ENCODE data around the gene SRPK3.

GRCh38 chrX:153832728-153833127, 51.9 kb downstream of the SRPK3 start:
- TF ChIP-seq CTCF (conservative IDR thresholded peaks at IDR 0.05; ENCODE audit: low read depth in 2 of 2), result no peak
- no peak for TF ChIP-seq EZH2 (IDR thresholded peaks at IDR 0.05; ENCODE audit: low read depth, unreplicated experiment)
- no peak for TF ChIP-seq CREB1 (CRISPR knock-in tag; IDR thresholded peaks at IDR 0.05; ENCODE audit: low read depth)
- no peak for TF ChIP-seq EZH2phosphoT487 (IDR thresholded peaks at IDR 0.05; ENCODE audit: unreplicated experiment)
- TF ChIP-seq, protein P1, sequence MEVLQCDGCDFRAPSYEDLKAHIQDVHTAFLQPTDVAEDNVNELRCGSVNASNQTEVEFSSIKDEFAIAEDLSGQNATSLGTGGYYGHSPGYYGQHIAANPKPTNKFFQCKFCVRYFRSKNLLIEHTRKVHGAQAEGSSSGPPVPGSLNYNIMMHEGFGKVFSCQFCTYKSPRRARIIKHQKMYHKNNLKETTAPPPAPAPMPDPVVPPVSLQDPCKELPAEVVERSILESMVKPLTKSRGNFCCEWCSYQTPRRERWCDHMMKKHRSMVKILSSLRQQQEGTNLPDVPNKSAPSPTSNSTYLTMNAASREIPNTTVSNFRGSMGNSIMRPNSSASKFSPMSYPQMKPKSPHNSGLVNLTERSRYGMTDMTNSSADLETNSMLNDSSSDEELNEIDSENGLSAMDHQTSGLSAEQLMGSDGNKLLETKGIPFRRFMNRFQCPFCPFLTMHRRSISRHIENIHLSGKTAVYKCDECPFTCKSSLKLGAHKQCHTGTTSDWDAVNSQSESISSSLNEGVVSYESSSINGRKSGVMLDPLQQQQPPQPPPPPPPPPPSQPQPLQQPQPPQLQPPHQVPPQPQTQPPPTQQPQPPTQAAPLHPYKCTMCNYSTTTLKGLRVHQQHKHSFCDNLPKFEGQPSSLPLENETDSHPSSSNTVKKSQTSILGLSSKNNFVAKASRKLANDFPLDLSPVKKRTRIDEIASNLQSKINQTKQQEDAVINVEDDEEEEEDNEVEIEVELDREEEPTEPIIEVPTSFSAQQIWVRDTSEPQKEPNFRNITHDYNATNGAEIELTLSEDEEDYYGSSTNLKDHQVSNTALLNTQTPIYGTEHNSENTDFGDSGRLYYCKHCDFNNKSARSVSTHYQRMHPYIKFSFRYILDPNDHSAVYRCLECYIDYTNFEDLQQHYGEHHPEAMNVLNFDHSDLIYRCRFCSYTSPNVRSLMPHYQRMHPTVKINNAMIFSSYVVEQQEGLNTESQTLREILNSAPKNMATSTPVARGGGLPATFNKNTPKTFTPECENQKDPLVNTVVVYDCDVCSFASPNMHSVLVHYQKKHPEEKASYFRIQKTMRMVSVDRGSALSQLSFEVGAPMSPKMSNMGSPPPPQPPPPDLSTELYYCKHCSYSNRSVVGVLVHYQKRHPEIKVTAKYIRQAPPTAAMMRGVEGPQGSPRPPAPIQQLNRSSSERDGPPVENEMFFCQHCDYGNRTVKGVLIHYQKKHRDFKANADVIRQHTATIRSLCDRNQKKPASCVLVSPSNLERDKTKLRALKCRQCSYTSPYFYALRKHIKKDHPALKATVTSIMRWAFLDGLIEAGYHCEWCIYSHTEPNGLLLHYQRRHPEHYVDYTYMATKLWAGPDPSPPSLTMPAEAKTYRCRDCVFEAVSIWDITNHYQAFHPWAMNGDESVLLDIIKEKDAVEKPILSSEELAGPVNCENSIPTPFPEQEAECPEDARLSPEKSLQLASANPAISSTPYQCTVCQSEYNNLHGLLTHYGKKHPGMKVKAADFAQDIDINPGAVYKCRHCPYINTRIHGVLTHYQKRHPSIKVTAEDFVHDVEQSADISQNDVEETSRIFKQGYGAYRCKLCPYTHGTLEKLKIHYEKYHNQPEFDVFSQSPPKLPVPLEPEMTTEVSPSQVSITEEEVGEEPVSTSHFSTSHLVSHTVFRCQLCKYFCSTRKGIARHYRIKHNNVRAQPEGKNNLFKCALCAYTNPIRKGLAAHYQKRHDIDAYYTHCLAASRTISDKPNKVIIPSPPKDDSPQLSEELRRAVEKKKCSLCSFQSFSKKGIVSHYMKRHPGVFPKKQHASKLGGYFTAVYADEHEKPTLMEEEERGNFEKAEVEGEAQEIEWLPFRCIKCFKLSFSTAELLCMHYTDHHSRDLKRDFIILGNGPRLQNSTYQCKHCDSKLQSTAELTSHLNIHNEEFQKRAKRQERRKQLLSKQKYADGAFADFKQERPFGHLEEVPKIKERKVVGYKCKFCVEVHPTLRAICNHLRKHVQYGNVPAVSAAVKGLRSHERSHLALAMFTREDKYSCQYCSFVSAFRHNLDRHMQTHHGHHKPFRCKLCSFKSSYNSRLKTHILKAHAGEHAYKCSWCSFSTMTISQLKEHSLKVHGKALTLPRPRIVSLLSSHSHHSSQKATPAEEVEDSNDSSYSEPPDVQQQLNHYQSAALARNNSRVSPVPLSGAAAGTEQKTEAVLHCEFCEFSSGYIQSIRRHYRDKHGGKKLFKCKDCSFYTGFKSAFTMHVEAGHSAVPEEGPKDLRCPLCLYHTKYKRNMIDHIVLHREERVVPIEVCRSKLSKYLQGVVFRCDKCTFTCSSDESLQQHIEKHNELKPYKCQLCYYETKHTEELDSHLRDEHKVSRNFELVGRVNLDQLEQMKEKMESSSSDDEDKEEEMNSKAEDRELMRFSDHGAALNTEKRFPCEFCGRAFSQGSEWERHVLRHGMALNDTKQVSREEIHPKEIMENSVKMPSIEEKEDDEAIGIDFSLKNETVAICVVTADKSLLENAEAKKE (CRISPR knock-in tag; IDR thresholded peaks at IDR 0.05), result no peak
